MCF 10A (cell line): Measurements from ENCODE around the gene GAS7. TPM values are rescaled to one million over a fixed set of nuclear protein-coding genes. Genes with fewer than 3 reads are reported as not detected.

Experiments
- BruUV-seq: library from RNA; stranded (reverse); fragments of 400-500 nt; replicated peaks from 2 replicates; lab custom pipeline; 2021; lab: Mats Ljungman, UMichigan
- CTCF ChIA-PET: fragments of 300-600 bp; sonication (Branson Sonifier 250); formaldehyde crosslinking; extraction: SDS; loops from one replicate; lab custom pipeline; 2021; ENCODE audit warnings: antibody characterized with exemption, inconsistent platforms; lab: Yijun Ruan, JAX
- POLR2A ChIA-PET: fragments of 300-600, 350-650 bp; sonication (Branson Sonifier 250); formaldehyde crosslinking; extraction: SDS; loops from one replicate; lab custom pipeline; 2020; ENCODE audit warnings: antibody characterized with exemption, inconsistent platforms; lab: Yijun Ruan, JAX
- DNase-seq: peaks from one replicate; pipeline ENCODE4 v3.0.0-alpha.2; 2018; ENCODE audit not compliant: unreplicated experiment
- H3K27ac Mint-ChIP-seq: one replicate; pipeline ENCODE4 v1.8.0; 2022; ENCODE audit warnings: mild to moderate bottlenecking, low read depth, mixed read lengths; ENCODE audit not compliant: unreplicated experiment
- H3K27me3 Mint-ChIP-seq: one replicate; pipeline ENCODE4 v1.8.0; 2022; ENCODE audit warnings: mixed read lengths; ENCODE audit not compliant: insufficient read depth, unreplicated experiment
- H3K36me3 Mint-ChIP-seq: one replicate; pipeline ENCODE4 v1.8.0; 2022; ENCODE audit warnings: mild to moderate bottlenecking, moderate library complexity, mixed read lengths; ENCODE audit not compliant: insufficient read depth, unreplicated experiment
- H3K4me1 Mint-ChIP-seq: one replicate; pipeline ENCODE4 v1.8.0; 2022; ENCODE audit warnings: mixed read lengths; ENCODE audit not compliant: insufficient read depth, unreplicated experiment
- H3K4me3 Mint-ChIP-seq: one replicate; pipeline ENCODE4 v1.8.0; 2022; ENCODE audit warnings: mild to moderate bottlenecking, moderate library complexity, mixed read lengths; ENCODE audit not compliant: unreplicated experiment
- H3K9me3 Mint-ChIP-seq: one replicate; pipeline ENCODE4 v1.8.0; 2022; ENCODE audit warnings: mixed read lengths; ENCODE audit not compliant: unreplicated experiment
- CTCF ChIP-seq: fragments of 200-600 bp; IDR thresholded peaks from one replicate; pipeline ENCODE4 v1.8.0; 2022; ENCODE audit warnings: antibody characterized with exemption, mild to moderate bottlenecking; ENCODE audit not compliant: unreplicated experiment
- intact Hi-C: fragments of 100-400 bp; cut with micrococcal nuclease; formaldehyde crosslinking; loops from 2 replicates; pipeline ENCODE4 v1.14.1; 2022
- total RNA-seq: library from RNA; stranded (reverse); gene quantifications from 2 replicates; pipeline ENCODE4 v1.2.3, GENCODE V29; 2022

Gene GAS7
- total RNA-seq, 1 experiment from 2014 or later: not detected

GRCh38 chr17:9935408-9935807 is 263.0 kb downstream of the GAS7 start:
- Mint-ChIP-seq H3K27me3 (no peaks in the 10 kb centered on the region), H3K27ac (no peak overlapping the region), H3K36me3 (no peaks in the 10 kb centered on the region), H3K4me1 (peaks cover 7% of the 10 kb centered on the region), H3K4me3 (no peak overlapping the region), H3K9me3 (no peaks in the 10 kb centered on the region)
- CTCF ChIA-PET: interaction anchor here (3.3 kb wide), 1 partner anchor 10 kb away, joined by 23 read pairs; no protein-coding TSS in a partner anchor
- no peak for DNase-seq
- BruUV-seq: no TSS peak
- POLR2A ChIA-PET: no interaction called here
- TF ChIP-seq CTCF: no peak
- intact Hi-C loops: no loop called here

GRCh38 chr17:9934331-9934730 is 264.1 kb downstream of the GAS7 start:
- POLR2A ChIA-PET: no interaction called here
- H3K27ac Mint-ChIP-seq: no peak overlapping the region
- no peak for DNase-seq
- no peak for TF ChIP-seq CTCF
- H3K9me3 Mint-ChIP-seq: no peaks in the 10 kb centered on the region
- no TSS peak for BruUV-seq
- CTCF ChIA-PET: interaction anchor here (0.8 to 3.3 kb wide), 2 partner anchors 9 to 684 kb away, joined by 3 to 23 read pairs; no protein-coding TSS in a partner anchor
- H3K36me3 Mint-ChIP-seq: no peaks in the 10 kb centered on the region
- H3K27me3 Mint-ChIP-seq: no peaks in the 10 kb centered on the region
- H3K4me1 Mint-ChIP-seq: peaks cover 7% of the 10 kb centered on the region
- intact Hi-C loops: no loop called here
- no peak overlapping the region for H3K4me3 Mint-ChIP-seq

GRCh38 chr17:9932491-9932890 is 265.9 kb downstream of the GAS7 start:
- Mint-ChIP-seq H3K27ac (no peak overlapping the region), H3K4me3 (no peak overlapping the region), H3K27me3 (no peaks in the 10 kb centered on the region), H3K9me3 (no peaks in the 10 kb centered on the region), H3K4me1 (peaks cover 7% of the 10 kb centered on the region), H3K36me3 (no peaks in the 10 kb centered on the region)
- BruUV-seq: no TSS peak
- intact Hi-C loops: no loop called here
- no peak for TF ChIP-seq CTCF
- CTCF ChIA-PET: no interaction called here
- POLR2A ChIA-PET: no interaction called here
- DNase-seq: no peak

GRCh38 chr17:9931144-9931741 is 267.2 kb downstream of the GAS7 start:
- TF ChIP-seq CTCF: no peak
- Mint-ChIP-seq H3K4me1 (no peaks in the 10 kb centered on the region), H3K27ac (no peak overlapping the region), H3K4me3 (no peak overlapping the region), H3K36me3 (no peaks in the 10 kb centered on the region), H3K9me3 (no peaks in the 10 kb centered on the region), H3K27me3 (no peaks in the 10 kb centered on the region)
- BruUV-seq: no TSS peak
- ChIA-PET POLR2A (interaction anchor here (0.6 kb wide), 1 partner anchor 12 kb away, joined by 3 read pairs; no protein-coding TSS in a partner anchor), CTCF (interaction anchor here (0.6 to 9.3 kb wide), 5 partner anchors 38 to 684 kb away, joined by 3 to 189 read pairs (median 4); no protein-coding TSS in a partner anchor)
- DNase-seq: no peak
- intact Hi-C loops: no loop called here
